Measurements from ENCODE around the gene NUTM2B.
"Not testable (repeated sequence)": the region's sequence is repeated elsewhere in the genome, so short reads cannot be mapped to it uniquely, and the experiment has no call there.

GRCh38 chr10:79748510-79748909 lies 45.5 kb downstream of the NUTM2B start:
- not testable (repeated sequence) for TF ChIP-seq CTCF (IDR thresholded peaks at IDR 0.05); POLR2A (IDR thresholded peaks at IDR 0.05); POLR2AphosphoS5 (IDR thresholded peaks at IDR 0.05; ENCODE audit: insufficient read depth in 1 of 2, low read depth in 1 of 2)
